PFSK-1 (cell line): ENCODE data around the gene ZNF407.

Source experiments
- POLR2AphosphoS5 ChIP-seq: IDR thresholded peaks from 2 replicates; pipeline ENCODE4 v1.6.1; 2012; ENCODE audit warnings: low read depth, mild to moderate bottlenecking, control low read depth, low read length, moderate library complexity
- TAF1 ChIP-seq: IDR thresholded peaks from 2 replicates; pipeline ENCODE4 v1.6.1; 2012; ENCODE audit warnings: low read length, control low read depth, borderline replicate concordance; ENCODE audit not compliant: insufficient read depth

GRCh38 chr18:74608681-74609080, 11.0 kb downstream of the ZNF407 start:
- TF ChIP-seq POLR2AphosphoS5 (no peak), TAF1 (no peak)
